Measurements from ENCODE around the gene ACP5. TPM values are rescaled to one million over a fixed set of nuclear protein-coding genes. Genes with fewer than 3 reads are reported as not detected.

Gene ACP5
- total and polyA plus RNA-seq, 2 of the 8 experiments (the other 6 are each of a cell fraction or from before 2014, with no cell fraction given): 9.0 to 14.3 TPM

DNA sequence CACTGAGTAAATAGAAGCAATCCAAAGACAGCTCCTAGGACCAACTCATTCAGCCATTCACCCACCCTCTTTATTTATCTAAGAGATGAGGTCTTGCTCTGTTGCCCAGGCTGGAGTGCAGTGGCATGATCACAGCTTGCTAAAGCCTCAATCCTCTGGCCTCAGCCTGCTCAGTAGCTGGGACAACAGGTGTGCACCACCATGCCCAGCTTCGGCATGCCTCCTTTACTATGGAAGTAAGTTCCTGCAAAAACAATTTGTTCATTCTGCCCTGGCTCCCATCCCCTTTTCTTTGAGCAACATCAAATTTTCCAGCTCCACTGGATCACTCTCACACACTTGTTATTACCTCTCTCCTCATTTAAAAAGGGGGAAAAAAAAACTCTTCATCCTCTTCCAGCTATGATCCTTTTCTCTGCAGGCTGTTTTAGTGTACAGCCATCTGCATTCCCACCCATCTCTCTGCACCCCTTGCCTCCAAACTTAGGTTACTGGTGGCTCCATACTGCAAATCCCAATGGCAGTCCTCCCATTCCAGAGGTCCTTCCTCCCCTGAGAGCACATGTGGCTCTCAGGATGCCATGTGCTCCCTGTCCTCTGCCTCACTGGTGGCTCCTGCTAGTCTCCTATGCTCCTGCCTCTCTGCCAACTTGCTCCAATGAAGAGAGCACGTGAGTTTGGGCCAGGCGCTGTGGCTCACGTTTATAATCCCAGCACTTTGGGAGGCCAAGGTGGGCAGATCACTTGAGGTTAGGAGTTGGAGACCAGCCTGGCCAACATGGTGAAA, 20.6 kb downstream of the ACP5 start:
- peaks cover 14% of the 10 kb centered on the region for H3K79me1 ChIP-seq (ENCODE audit: low read depth, low read length)
- peaks cover 0 to 6% (median 0%) of the 10 kb centered on the region in 4 experiments; a peak in 4 of 7 replicates for H3K4me1 ChIP-seq (replicated peaks in 1 of 4; ENCODE audit: control insufficient read depth in 3 of 4, insufficient read depth in 4 of 4, low read length in 3 of 4)
- H2BK20ac ChIP-seq (ENCODE audit: low read length): no peak overlapping the region
- peak overlapping the region in 1 of 4 experiments; percentile 42; a peak in 1 of 7 replicates for H3K9ac ChIP-seq (replicated peaks in 1 of 4; ENCODE audit: extremely low read depth in 1 of 4, low read depth in 3 of 4, low read length in 3 of 4)
- H3K4me3 ChIP-seq (ENCODE audit: extremely low read depth in 1 of 4, insufficient read depth in 2 of 4, low read depth in 3 of 4, low read length in 4 of 4): no peak overlapping the region
- H4K5ac ChIP-seq (ENCODE audit: insufficient read length, low read depth, low read length): no peak overlapping the region
- ChIA-PET CTCF (ENCODE audit: partially characterized antibody) (interaction anchor here (0.9 to 2.3 kb wide), 3 partner anchors 13 to 115 kb away, joined by 3 to 8 read pairs (median 3); no protein-coding TSS in a partner anchor), POLR2A (ENCODE audit: partially characterized antibody) (interaction anchor here (1.0 to 1.8 kb wide), 2 partner anchors 16 to 22 kb away, joined by 3 to 4 read pairs; no protein-coding TSS in a partner anchor)
- DNase-seq (ENCODE audit: low read depth in 1 of 2, low spot score in 2 of 2) (no peak), FAIRE-seq (no peak)
- H2BK12ac ChIP-seq (ENCODE audit: low read depth, low read length): no peak overlapping the region
- no peak overlapping the region for H2AK5ac ChIP-seq (ENCODE audit: low read depth, low read length)
- no peak overlapping the region for H4K91ac ChIP-seq (replicated peaks; ENCODE audit: insufficient read length, low read length)
- no peak overlapping the region for H3K18ac ChIP-seq (ENCODE audit: extremely low read depth, low read length)
- no peak overlapping the region for H4K8ac ChIP-seq (ENCODE audit: extremely low read depth, insufficient read depth, low read length)
- no peak overlapping the region for H3K14ac ChIP-seq (ENCODE audit: insufficient read length)
- peaks cover 4 to 33% of the 10 kb centered on the region in 2 experiments; a peak in 3 of 4 replicates for H3K79me2 ChIP-seq (ENCODE audit: control insufficient read depth in 1 of 2, insufficient read depth in 2 of 2, low read length in 2 of 2)
- 93% methylated on average over 4 of the region's 4 CpGs; no CpG with 5 or more reads in 1 of the 2 experiments for WGBS, 2 experiments (ENCODE audit: extremely low coverage in 1 of 2, insufficient coverage in 1 of 2, insufficient read length in 1 of 2, insufficient replicate concordance in 2 of 2, low coverage in 1 of 2, low lambda C conversion rate in 2 of 2, missing lambda C conversion rate in 1 of 2)
- no peak overlapping the region for H2BK120ac ChIP-seq (replicated peaks; ENCODE audit: low read depth, low read length)
- H3K27me3 ChIP-seq (replicated peaks in 1 of 4; ENCODE audit: control insufficient read depth in 3 of 4, extremely low read depth in 1 of 4, insufficient read depth in 3 of 4, low read length in 3 of 4): no peaks in the 10 kb centered on the region
- no peak overlapping the region for H3K4ac ChIP-seq (replicated peaks; ENCODE audit: insufficient read length, low read depth, low read length)
- no peak overlapping the region; a peak in 1 of 4 replicates for H3K4me2 ChIP-seq (ENCODE audit: insufficient read depth in 1 of 2, low read depth in 2 of 2, low read length in 2 of 2)
- no peak overlapping the region for H2BK5ac ChIP-seq (ENCODE audit: low read depth, low read length)
- H3K56ac ChIP-seq (replicated peaks; ENCODE audit: insufficient read length, low read depth, low read length): no peak overlapping the region
- peaks cover 7% of the 10 kb centered on the region; the same call in 1 of the 2 replicates for H3K23me2 ChIP-seq (ENCODE audit: low read depth, low read length)
- H3K36me3 ChIP-seq (ENCODE audit: control insufficient read depth in 2 of 4, insufficient read depth in 4 of 4, low read length in 3 of 4): peaks cover 0 to 19% (median 12%) of the 10 kb centered on the region in 4 experiments; a peak in 5 of 8 replicates
- no peak overlapping the region for H2BK15ac ChIP-seq (ENCODE audit: low read length)
- H3K9me3 ChIP-seq (ENCODE audit: insufficient read depth in 2 of 2, low read depth in 1 of 2, low read length in 1 of 2): no peaks in the 10 kb centered on the region
- no peak overlapping the region for H2AFZ ChIP-seq (ENCODE audit: low read length)
- H3K23ac ChIP-seq (ENCODE audit: insufficient read length): no peak overlapping the region
- peaks cover 2 to 24% of the 10 kb centered on the region in 2 experiments for H4K20me1 ChIP-seq (replicated peaks in 1 of 2; ENCODE audit: control insufficient read depth in 1 of 2, insufficient read depth in 2 of 2, low read length in 2 of 2)
- no peak overlapping the region for H3K27ac ChIP-seq (ENCODE audit: low read depth, low read length)
- no peak for TF ChIP-seq ZNF274 (IDR thresholded peaks at IDR 0.05; ENCODE audit: borderline replicate concordance, extremely low read depth, low read length)
- no peak for TF ChIP-seq NANOG (IDR thresholded peaks at IDR 0.05; ENCODE audit: insufficient read depth, low read depth, low read length, poor library complexity, severe bottlenecking)
- no peak for TF ChIP-seq TAF1 (IDR thresholded peaks at IDR 0.05; ENCODE audit: low read depth, low read length)
- TF ChIP-seq, protein P1, sequence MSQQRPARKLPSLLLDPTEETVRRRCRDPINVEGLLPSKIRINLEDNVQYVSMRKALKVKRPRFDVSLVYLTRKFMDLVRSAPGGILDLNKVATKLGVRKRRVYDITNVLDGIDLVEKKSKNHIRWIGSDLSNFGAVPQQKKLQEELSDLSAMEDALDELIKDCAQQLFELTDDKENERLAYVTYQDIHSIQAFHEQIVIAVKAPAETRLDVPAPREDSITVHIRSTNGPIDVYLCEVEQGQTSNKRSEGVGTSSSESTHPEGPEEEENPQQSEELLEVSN (IDR thresholded peaks at IDR 0.05): no peak
- no peak for TF ChIP-seq POLR2AphosphoS5 (IDR thresholded peaks at IDR 0.05; ENCODE audit: low read depth, low read length)
- TF ChIP-seq KDM1A (IDR thresholded peaks at IDR 0.05; ENCODE audit: borderline replicate concordance, low read length): no peak
- no peak for TF ChIP-seq TAF7 (optimal IDR thresholded peaks at IDR 0.05; ENCODE audit: borderline replicate concordance, low read depth, low read length)

Measured in H1 (cell line).